A673 (cell line): ENCODE results near the gene BLTP2.

Experiments
- EZH2 ChIP-seq: fragments of 200-600 bp; sonication (generic); IDR thresholded peaks from 2 replicates; pipeline ENCODE4 v1.6.1; 2017; ENCODE audit warnings: borderline replicate concordance, low read depth, mild to moderate bottlenecking, mixed read lengths, antibody characterized with exemption, low read length; ENCODE audit not compliant: poor library complexity, severe bottlenecking
- TF ChIP-seq, protein P1 (sequence below): fragments of 300-800, 200-600 bp; sonication (generic); conservative IDR thresholded peaks from 2 replicates; pipeline ENCODE4 v1.5.1; 2017; ENCODE audit warnings: low read depth, mild to moderate bottlenecking, antibody characterized with exemption, low read length, moderate library complexity, mixed read lengths

DNA sequence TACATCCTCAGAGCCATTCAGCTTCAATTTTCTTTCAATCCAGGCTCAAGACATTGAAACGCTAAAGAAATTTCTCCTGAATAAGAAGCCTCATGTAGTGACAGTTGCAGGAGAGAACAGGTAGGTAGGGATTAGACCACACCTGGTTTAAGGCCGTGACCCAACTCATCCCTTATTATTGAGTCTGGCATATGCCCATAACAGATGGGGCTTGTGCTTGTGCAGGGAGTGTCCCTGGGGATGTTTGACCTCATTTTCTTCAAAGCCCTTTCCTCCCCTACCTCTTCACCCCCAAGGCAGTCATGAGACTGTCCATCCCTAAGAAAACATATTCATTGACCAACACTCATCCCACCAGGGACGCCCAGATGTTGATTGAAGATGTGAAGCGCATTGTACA, 41.3 kb upstream of the BLTP2 start:
- TF ChIP-seq EZH2, result no peak
- TF ChIP-seq, protein P1, sequence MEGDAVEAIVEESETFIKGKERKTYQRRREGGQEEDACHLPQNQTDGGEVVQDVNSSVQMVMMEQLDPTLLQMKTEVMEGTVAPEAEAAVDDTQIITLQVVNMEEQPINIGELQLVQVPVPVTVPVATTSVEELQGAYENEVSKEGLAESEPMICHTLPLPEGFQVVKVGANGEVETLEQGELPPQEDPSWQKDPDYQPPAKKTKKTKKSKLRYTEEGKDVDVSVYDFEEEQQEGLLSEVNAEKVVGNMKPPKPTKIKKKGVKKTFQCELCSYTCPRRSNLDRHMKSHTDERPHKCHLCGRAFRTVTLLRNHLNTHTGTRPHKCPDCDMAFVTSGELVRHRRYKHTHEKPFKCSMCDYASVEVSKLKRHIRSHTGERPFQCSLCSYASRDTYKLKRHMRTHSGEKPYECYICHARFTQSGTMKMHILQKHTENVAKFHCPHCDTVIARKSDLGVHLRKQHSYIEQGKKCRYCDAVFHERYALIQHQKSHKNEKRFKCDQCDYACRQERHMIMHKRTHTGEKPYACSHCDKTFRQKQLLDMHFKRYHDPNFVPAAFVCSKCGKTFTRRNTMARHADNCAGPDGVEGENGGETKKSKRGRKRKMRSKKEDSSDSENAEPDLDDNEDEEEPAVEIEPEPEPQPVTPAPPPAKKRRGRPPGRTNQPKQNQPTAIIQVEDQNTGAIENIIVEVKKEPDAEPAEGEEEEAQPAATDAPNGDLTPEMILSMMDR, result no peak
